HG03571 (cell line): ENCODE results near the gene MYLK4.
"Not testable (repeated sequence)": the region's sequence is repeated elsewhere in the genome, so short reads cannot be mapped to it uniquely, and the experiment has no call there.

Source experiments
- ATAC-seq: cut with Tn5 transposase; IDR thresholded peaks from one replicate; pipeline ENCODE4 v1.9.1; 2021; ENCODE audit not compliant: unreplicated experiment

The MYLK4 gene

DNA sequence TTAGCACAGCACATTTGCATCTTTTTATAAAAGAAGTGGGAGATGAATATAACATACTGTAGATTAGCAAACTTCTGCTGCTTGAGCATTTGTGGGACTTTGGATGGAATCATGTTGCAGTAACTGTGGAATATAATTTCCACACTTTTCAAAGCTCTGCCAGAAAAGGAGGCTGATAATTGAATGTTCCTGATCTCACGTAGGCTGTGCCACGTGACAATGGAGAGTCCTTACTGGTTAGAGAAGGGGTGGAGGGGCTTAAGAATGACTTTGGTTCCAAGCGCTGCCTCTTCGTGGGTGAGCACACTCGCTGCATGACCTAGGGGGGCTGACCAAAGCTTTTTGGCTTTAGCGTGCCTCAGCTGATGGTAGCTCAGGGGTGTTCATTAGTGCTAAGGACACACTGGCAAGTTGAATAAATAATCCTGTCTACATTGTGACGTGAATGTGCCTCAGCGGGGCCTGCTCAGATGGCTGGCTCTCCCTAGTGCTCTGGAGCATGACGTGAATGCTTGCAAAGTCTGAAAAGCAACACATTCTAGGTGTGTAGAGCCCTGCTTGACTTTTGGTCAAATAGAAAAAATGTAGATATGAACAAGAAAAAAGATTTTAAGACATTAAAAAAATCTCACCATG is 29.5 kb upstream of the MYLK4 start:
- ATAC-seq, result no peak

DNA sequence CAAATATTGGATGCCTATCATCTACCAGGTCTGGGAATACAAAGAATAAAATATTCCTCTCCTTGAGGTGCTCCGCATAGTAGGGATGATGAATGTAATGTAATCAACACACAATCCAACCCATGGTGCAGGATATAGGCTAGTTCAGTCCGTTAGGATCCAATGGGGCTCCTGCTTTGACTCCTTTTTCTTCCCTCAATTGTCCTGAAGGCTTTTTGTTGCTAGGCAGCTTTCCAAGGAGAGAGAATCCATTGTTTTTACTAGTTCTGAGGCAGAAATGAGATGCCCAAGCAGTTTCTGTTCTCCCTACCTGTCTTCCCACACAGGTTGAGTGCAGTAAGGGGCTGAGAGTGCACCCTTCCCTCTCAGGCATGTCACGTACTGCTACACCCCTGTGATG is 26.5 kb upstream of the MYLK4 start:
- no peak for ATAC-seq

DNA sequence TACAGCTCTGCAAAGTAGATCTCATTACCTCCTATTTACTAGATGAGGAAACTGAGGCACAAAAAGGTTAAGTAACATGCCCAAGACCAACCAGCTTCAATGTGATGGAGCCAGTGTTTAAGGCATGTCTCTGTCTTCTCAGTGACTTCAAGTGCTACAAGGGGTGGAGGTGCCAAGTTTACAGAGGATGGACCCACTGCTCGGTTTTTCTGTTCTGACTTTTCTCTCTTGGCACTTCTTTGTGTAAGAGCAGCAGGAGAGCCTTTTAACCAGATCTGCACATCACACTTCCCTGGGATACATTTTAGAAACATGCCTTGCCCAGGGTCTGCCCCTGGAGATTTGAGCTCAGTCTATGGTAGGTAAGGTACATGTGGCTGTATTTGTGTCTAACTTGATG is 24.3 kb upstream of the MYLK4 start:
- ATAC-seq, result no peak

DNA sequence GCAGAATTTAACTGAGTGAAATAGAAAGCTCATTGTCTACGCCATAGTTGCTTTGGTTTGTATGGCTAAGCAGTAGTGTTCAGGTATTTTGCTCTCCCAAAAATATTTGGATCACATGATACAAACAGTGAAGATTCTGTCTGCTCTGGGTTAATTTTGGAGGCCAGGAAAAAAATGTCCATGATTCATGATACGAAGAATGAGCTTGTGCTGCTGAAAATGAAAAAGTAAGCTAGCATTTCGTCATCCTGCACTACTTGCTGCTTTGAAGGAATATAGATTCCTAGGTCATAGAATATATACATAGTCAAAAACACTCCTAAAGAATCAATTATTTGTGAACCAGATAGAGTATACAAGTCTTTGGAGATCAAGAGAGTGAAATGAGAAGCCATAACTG is 22.7 kb upstream of the MYLK4 start:
- no peak for ATAC-seq

DNA sequence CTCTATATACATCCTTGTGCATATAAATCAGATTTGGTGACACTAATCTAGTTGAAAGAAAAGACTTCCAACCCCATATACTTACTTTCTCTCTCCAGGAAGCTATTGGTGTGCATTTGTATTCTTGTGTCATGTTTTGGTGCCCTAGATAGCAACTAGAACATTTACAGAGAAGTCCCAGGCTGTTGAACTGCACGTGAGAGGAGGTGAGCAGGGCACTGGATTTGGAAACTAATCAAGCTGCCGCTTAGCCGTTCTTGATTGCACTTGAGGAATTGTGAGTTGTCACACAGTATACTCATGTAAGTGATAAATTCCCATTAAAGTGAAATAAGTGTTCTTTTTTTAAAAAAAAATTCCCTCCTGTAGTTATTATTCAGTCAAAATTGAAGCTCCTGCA is 22.1 kb upstream of the MYLK4 start:
- ATAC-seq, result no peak

DNA sequence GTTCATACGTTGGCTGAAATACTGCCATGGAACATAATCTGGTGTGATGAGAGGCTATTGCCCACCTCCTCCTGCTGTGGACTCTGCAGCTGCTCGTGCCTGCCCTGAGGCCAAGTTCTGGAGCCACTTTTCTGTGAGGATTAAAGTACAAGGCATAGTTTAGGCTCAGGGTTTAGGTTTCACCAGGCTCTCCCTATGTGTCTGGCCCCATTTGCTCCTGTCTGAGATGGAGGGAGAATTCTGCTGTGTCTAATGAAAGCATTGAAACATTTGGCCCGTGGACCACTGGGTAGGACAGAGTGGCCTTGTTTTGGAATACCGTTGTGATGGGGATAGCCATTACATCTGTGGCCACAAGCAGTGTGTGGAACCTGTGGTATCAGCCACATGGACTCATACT is 20.4 kb upstream of the MYLK4 start:
- no peak for ATAC-seq

DNA sequence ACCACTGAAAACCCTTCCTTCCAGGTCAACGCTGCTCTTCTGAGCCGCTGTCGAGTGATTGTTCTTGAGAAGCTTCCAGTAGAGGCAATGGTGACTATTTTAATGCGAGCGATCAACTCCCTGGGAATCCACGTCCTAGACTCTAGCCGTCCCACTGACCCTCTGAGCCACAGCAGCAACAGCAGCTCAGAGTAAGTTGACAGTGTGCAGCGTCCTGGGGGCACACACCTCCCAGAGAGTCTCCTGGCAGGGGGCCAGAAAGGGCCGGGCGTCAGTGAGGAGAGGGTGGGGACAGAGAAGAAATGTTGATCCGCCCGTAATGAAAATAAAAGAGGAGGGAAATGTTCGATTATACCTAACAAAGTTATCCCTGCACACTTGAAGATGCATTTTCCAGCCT is 19.4 kb upstream of the MYLK4 start:
- no peak for ATAC-seq

GRCh38 chr6:2768696-2769095 is 18.0 kb upstream of the MYLK4 start:
- no peak for ATAC-seq

GRCh38 chr6:2767657-2768524 is 17.2 kb upstream of the MYLK4 start:
- ATAC-seq, result no peak

- ATAC-seq, result no peak
Measured at GRCh38 chr6:2766767-2767656, 16.3 kb upstream of the MYLK4 start.

DNA sequence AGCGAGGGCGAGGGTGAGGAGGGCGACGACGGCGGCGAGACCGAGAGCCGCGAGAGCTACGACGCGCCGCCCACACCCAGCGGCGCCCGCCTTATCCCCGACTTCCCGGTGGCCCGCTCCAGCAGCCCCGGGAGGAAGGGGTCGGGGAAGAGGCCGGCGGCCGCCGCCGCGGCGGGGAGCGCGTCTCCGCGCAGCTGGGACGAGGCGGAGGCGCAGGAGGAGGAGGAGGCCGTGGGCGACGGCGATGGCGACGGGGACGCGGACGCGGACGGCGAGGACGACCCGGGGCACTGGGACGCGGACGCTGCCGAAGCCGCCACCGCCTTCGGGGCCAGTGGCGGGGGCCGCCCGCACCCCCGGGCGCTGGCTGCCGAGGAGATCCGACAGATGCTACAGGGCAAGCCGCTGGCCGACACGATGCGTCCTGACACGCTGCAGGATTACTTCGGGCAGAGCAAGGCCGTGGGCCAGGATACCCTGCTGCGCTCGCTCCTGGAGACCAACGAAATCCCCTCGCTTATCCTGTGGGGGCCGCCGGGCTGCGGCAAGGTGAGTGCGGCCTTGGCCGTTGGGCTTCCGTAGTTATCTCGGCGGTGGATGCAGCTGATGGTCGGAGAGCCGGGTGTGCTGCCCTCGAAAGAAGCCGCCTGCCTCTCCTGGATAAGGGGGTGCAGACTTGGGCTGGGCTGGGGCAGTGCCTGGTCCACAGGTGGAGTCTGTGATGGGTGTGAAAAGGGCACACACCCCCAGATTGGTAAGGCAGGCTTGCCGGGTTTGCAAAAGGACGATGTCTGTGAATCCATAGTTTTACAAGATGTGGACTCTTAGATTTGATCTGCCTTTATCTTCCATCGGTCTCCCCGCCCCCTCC is 15.4 kb upstream of the MYLK4 start:
- peak; percentile 6 for ATAC-seq

GRCh38 chr6:2765166-2765895 is 14.6 kb upstream of the MYLK4 start, which contains the start of gene WRNIP1:
Gene WRNIP1, plus strand, starts transcription at chr6:2765393. Its CDS starts 230 bp downstream, at chr6:2765623.
- peak; percentile 85 for ATAC-seq

- ATAC-seq, result peak; percentile 52
Measured at GRCh38 chr6:2764610-2765165, 14.0 kb upstream of the MYLK4 start.

GRCh38 chr6:2763876-2764540 is 13.3 kb upstream of the MYLK4 start:
- no peak for ATAC-seq

DNA sequence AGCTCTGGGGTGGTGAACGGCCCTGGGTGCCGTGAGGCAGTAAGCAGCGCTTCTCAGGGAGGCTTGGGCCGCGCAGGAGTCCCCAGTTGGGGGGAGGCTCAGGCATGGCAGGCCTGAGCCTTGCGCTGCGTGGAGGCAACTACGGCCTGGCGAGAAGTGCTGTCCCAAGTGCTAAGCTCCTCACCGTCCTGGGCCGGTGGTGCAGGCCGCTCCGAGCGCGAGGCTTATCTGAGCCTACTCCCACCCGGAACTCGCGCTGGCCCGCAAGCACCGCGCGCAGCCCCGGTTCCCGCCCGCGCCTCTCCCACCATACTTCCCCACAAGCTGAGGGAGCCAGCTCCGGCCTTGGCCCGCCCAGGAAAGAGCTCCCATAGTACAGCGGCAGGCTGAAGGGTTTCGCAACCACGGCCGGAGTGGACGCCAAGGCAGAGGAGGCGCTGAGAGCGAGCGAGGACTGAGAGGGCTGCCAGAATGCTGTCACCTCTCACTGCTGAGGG is 12.7 kb upstream of the MYLK4 start:
- ATAC-seq, result no peak

GRCh38 chr6:2762868-2763267 is 12.1 kb upstream of the MYLK4 start:
- not testable (repeated sequence) for ATAC-seq

DNA sequence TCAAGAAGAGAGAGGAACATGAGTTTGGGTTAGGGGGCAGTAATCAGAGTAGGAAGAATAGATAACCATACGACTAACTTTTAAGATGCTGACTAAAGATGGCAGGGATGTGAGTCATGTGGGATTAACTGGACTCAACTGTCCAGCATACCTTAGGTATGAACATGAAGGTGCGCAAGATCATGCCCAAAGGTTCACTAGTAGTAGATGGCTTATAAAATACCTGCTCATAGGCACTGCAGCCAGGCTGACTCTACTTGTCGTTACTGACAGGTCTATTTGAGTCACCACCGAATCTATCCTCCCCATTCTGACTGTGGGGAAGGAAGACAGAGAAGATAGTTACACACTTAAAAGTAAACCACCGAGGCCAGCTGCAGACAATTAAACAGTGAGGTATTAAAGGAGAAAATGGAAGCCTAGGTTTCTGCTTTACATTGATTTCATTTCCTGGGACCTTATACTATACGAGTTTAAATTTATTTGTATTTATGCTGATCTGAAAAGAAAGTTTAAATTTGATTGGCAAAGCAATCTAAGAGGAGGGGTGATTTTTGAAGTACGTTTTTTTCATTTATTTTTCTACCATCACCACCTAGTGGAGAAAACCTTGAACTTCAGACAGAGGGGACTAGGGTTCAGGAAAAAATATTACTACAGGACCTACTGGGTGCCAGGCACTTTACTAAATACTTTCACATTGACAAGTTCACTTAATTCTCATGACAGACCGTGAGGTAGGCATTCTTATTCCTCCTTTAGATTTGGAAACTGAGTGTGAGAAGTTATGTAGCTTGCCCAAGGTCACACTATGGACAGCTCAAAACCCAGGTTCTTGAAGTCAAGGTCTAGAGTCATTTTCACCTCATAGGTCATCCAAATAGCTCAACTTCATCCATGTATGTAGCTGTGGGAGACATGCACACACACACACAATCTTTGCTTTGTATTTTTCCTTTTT is 10.4 kb upstream of the MYLK4 start:
- no peak for ATAC-seq

DNA sequence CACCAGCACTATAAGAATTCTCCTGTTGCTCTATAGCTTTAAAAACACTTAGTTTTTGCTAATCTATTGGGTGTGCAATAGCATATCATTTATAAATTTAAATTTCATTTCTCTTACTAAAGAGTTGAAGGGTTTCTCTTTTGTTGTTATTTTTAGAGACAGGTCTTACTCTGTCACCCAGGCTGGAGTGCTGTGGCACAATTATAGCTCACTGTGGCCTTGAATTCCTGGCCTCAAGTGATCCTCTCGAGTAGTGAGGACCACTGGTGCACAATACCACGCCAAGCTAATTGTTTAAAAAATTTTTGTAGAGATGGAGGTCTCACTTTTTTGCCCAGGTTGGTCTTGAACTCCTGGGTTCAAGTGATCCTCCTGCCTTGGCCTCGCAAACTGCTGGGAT is 8.3 kb upstream of the MYLK4 start:
- ATAC-seq, result no peak
